HT1080 (cell line): Measurements from ENCODE around the gene NTM. TPM values are rescaled to one million over a fixed set of nuclear protein-coding genes. Genes with fewer than 3 reads are reported as not detected.

ENCODE experiments used
- DNase-seq: peaks from one replicate; pipeline ENCODE4 v3.0.0-alpha.2; 2015; ENCODE audit warnings: low read depth
- total RNA-seq: library from RNA; depleted of rRNA; stranded (reverse); fragments of >200 nt; shearing (Covaris generic); gene quantifications from 2 replicates; pipeline ENCODE4 v1.2.3, GENCODE V29; 2014

NTM gene
- total RNA-seq, 1 experiment from 2014 or later, result 65.7 TPM

- DNase-seq, result no peak
These were observed 572.5 kb downstream of the NTM start for GRCh38 chr11:131942878-131943277.

- DNase-seq, result no peak
These were observed 572.9 kb downstream of the NTM start for GRCh38 chr11:131943295-131943694.

DNA sequence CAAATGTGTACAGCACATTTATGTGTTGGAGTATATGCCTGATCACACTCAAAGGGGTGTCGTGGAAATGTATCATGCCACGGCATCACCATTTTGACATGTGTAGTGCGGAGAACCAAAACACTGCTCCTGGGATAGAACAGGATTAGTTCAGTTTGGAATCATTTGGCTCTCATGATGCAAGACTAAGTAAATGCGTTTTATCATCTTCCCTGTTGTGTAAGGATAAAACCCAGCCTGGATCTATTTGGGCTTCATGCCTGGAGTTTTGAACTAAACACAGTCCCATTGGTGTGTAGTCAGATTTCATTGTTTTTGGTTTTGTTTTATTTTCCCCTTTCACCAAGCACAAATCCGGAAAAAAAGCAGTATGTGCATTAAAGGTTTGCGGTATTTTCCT lies 574.3 kb downstream of the NTM start:
- DNase-seq, result no peak

GRCh38 chr11:131945706-131946105 lies 575.3 kb downstream of the NTM start:
- DNase-seq, result no peak

GRCh38 chr11:131947511-131947910 lies 577.1 kb downstream of the NTM start:
- no peak for DNase-seq

- DNase-seq, result no peak
These were observed 580.7 kb downstream of the NTM start for GRCh38 chr11:131951121-131951520.

DNA sequence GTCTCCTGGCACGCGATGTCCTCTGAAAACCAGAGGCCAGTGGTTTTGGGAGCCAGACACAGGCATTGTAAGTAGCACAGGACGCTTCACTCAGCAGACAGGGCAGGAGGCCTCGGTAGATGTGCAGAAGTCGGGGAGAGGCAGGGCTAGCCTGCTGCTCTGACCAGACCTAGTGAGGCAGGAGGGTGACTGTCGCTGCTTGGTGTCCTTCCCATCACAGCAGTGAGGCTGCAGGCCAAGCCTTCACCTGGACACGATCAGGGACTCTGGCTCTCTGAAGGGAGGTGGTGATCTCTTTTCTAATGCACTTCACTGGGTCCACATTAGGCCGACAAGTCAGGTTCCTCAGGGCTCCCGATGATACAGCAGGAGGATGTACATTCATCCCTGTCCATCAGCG lies 583.7 kb downstream of the NTM start:
- DNase-seq, result no peak

DNA sequence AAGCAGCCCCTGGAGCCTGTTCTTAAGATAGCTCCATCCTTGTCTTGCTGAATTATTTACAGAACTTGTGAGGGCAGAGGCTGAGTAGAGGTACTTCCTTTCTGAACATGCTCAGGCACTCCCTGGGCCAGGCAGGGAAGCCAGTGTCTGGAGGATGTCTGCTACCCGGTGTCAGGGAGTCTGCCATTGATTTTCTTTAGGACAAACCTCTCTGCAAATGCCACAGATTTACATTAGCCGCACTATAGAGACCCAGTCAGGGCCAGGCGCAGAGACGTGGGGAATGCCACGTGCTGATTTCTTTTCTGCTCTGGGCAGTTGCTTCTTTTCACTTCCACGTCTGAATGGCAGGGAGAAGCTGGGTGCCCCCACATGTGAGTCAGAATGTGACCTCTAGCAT lies 585.5 kb downstream of the NTM start:
- no peak for DNase-seq

- no peak for DNase-seq
These were observed 586.8 kb downstream of the NTM start for GRCh38 chr11:131957201-131957600.

GRCh38 chr11:131957875-131958274 lies 587.5 kb downstream of the NTM start:
- no peak for DNase-seq

DNA sequence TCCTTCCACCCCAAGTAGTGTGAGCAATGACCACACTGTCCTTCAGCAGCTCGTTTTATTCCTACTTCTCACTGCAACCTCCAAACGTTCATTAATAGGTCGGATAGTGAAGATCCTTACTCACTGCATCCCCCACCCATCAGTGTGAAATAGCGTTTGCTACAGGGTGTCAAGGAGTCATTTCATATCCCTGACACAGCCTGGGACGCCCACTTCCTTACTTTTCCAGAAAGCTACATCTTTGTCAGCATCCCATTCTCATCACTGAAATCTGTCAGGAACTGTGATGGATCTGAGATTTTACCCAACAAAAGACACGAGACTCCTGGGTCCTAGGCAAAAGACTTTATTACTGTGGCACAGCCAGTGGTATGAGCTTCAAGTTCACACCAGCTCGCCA lies 592.4 kb downstream of the NTM start:
- no peak for DNase-seq

DNA sequence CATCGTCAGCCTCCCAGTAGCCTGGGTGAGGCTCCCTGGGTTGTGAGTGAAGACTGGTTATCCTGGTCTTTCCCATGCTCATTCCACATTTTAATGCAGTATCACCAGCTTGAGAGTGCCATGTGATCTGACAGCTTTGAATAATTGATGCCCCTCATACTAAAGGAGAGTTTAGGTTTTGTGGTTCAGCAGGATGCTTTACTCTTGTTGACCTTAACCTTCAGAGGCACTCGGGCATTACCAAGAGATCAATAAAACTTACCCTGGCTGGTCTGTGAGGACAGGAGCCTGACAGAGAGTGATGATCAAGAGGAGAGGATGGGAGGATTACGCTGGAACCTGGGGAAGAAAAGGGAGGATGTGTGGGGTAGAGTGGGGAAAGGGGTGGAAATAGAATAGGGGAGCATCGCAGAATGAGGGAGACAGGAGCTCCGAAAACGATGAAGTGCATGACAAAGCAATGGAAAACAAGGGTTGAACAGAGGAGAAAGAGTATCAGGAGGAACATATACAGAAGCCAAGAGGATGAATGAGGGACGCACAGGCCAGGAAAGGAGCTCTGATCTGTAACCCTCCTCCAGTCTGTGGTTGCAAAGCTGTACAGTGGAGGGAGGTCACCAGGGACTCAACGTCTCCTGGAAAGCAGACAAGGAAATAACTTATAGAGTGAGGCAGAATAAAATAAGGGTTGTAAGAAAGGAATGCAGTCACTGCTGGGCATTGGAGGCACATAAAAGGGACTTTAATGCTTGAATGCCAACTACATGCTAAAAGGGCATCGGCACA lies 594.5 kb downstream of the NTM start:
- DNase-seq, result no peak

DNA sequence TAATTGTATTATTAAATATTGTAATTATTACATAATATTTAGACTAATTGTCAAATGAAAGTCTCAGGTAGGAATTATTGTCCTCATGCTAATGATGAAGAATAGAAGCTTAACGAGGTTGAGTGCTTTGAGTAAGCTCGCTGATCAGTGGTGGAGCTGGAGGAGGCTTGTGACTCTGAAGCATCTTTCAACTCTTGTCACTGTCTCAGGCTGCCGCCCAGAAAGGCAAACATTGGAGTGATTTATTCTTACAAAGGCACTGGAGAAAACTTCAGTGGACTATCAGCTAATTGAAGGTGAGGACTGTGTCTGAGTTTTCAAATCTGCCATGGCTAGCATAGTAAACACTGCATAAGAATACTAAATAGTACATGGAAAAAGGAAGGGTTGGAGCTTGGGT lies 595.1 kb downstream of the NTM start:
- DNase-seq, result no peak

DNA sequence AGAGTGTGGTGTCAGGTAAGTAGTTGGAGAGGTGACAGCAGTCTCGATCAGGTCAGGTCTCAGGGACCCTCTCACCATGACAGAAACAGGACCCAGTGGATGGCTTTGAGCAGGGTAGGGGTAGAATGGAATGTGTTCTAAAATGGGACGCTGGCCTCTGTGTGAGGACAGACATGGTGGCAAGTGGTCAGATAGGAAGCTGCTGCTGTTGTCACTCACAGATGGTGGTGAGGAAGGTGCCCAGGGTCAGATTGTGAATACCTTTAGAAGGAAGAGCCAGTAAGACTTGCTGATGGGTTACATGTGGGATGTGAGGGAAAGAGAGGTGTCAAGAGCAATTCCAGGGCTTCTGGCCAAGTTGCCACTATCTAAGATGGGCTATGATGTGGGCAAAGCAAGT lies 596.3 kb downstream of the NTM start:
- no peak for DNase-seq

DNA sequence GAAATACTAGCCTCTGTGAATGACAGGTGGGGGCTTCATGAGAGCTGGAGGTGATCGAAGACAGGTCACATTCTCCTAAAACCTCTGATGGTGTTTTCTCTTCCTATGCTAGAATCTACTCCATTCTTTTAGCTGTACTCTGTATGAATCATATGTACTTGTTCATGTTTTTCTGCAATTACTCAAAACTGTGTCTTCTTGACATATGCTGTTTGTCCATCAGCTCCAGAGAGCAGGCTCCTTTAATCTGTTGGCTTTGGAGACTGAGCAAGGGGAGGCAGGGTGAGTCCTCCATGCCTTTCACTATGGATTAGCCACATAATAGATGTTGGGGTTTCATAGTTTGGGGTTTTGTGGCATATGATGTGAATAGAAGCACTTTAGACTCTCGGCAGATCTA lies 598.8 kb downstream of the NTM start:
- no peak for DNase-seq

GRCh38 chr11:131973061-131973460 lies 602.6 kb downstream of the NTM start:
- DNase-seq, result no peak

DNA sequence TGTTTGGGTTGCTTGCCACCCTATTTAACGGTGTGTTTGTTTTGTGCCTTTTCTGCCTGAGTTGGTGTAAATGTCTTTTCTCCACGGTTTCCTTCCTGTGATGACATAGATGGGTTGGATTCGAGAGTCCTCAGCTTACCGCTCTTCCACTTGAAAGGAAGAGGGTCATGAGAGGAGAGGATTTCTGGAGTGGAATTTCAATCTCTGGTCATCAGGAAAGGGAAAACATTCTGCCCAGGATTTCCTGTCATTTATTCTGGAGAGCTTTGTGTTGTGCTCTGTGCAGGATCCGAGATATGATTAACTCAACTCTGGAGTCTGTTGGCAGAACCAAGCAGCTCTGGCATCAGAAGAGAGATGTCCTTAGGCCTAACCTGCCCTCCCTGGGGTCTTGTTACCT lies 605.2 kb downstream of the NTM start:
- no peak for DNase-seq

DNA sequence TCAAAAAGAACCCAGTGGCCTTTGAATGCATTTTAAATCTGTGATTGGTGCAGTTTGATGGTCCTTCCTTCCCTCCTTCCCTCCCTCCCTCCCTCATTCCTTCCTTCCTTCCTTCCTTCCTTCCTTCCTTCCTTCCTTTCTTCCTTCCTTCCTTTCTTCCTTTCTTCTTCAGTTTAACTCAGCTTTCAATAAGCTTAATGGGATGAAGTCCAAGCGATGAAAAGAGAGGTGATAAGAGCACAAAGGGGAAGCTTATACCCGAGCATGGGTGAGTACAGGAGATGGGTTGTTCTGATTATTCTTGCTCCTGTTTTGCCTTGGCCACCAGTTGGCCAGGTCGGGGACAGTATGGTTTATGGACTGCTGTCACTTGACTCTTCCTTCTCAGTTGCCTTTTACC lies 605.6 kb downstream of the NTM start:
- DNase-seq, result no peak

- peak; percentile 78 for DNase-seq
These were observed 606.8 kb downstream of the NTM start for GRCh38 chr11:131977231-131977630.

- DNase-seq, result peak; percentile 92
These were observed 607.4 kb downstream of the NTM start for GRCh38 chr11:131977854-131978253.

- DNase-seq, result peak; percentile 61
These were observed 607.9 kb downstream of the NTM start for GRCh38 chr11:131978351-131978750.

GRCh38 chr11:131979364-131979763 lies 608.9 kb downstream of the NTM start:
- DNase-seq, result no peak

- no peak for DNase-seq
These were observed 609.8 kb downstream of the NTM start for GRCh38 chr11:131980199-131980598.
